DOHH2 (cell line): ENCODE results near the gene STX4.

ENCODE experiments used
- EZH2phosphoT487 ChIP-seq: fragments of 200-600 bp; sonication (generic); IDR thresholded peaks from 2 replicates; pipeline ENCODE4 v1.6.1; 2017; ENCODE audit warnings: borderline replicate concordance, mild to moderate bottlenecking, antibody characterized with exemption, low read length, moderate library complexity, mixed read lengths
- TF ChIP-seq, protein P1 (sequence below): fragments of 200-600 bp; sonication (generic); IDR thresholded peaks from one replicate; pipeline ENCODE4 v1.5.1; 2014; ENCODE audit warnings: antibody characterized with exemption, mild to moderate bottlenecking, low read depth, low read length; ENCODE audit not compliant: poor library complexity, severe bottlenecking

DNA sequence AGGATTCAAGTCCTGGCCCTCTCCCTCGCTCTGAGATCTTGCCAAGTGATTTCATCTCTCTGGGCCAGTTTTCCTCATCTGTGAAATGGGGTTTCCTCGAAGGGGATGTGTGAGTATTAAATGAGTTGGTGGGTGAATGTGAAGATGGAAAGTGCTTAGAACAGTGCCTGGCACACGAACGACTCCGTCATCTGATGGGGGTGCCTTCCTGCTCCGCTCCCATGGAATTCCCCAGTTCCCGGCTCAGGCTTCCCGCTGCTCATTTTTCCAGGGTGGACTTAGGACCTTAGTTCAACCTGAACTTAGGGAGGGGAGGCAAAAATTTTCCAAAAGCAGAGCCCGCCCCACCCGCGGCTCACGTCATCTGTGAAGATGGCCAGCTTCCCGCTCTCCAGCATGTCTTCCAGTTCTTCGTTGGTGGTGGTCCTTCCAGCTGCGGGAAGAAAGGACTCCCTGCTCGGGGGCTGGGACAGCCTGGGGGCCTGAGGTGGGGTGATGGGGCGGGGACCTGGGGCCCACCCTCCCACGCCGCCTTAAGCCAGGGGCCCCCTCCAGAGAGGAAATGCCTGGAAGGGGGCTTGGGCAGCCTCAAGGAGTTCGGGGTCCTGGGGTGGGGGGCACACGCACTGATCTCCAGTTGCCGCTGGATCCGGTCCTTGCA, 36.9 kb upstream of the STX4 start:
- TF ChIP-seq, protein P1, sequence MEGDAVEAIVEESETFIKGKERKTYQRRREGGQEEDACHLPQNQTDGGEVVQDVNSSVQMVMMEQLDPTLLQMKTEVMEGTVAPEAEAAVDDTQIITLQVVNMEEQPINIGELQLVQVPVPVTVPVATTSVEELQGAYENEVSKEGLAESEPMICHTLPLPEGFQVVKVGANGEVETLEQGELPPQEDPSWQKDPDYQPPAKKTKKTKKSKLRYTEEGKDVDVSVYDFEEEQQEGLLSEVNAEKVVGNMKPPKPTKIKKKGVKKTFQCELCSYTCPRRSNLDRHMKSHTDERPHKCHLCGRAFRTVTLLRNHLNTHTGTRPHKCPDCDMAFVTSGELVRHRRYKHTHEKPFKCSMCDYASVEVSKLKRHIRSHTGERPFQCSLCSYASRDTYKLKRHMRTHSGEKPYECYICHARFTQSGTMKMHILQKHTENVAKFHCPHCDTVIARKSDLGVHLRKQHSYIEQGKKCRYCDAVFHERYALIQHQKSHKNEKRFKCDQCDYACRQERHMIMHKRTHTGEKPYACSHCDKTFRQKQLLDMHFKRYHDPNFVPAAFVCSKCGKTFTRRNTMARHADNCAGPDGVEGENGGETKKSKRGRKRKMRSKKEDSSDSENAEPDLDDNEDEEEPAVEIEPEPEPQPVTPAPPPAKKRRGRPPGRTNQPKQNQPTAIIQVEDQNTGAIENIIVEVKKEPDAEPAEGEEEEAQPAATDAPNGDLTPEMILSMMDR = no peak
- TF ChIP-seq EZH2phosphoT487 = no peak
